GM08714 (cell line): Measurements from ENCODE around the gene REG4.

Source experiments
- H3K4me3 ChIP-seq: fragments of 200-500 bp; sonication (Bioruptor generic); 2 replicates; pipeline ENCODE4 v1.5.1; 2014; ENCODE audit warnings: mild to moderate bottlenecking, low read length, inconsistent platforms
- ZNF274 ChIP-seq: IDR thresholded peaks from 2 replicates; pipeline ENCODE4 v1.6.1; 2012; ENCODE audit warnings: mild to moderate bottlenecking, low read depth, low read length

Gene REG4

GRCh38 chr1:119818181-119818580 is 6.9 kb upstream of the REG4 start:
- H3K4me3 ChIP-seq: no peak overlapping the region
- no peak for TF ChIP-seq ZNF274

- H3K4me3 ChIP-seq: no peak overlapping the region
- TF ChIP-seq ZNF274: no peak
Measured at GRCh38 chr1:119816407-119816806, 5.1 kb upstream of the REG4 start.

DNA sequence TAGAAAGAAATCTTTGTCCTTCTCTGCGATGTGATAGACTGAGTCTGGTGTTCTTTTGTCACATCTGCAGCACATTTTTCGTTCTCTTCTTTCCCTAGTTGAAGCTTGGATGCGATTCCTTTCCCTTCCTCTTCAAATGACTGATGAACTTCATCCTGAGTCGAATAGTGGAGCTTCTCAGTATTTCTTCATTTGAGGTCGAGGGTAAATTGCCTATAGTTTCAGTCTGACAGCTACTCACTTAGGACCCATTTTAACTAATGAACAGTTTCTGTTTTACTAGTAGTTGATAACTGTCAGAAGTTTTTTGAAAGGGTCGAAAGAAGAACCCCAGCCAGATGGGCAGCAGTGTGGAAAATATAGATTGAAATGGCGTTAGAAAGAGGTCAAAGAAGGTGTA is 4.7 kb upstream of the REG4 start:
- H3K4me3 ChIP-seq: no peak overlapping the region
- TF ChIP-seq ZNF274: no peak

GRCh38 chr1:119815361-119815760 is 4.1 kb upstream of the REG4 start:
- TF ChIP-seq ZNF274: no peak

GRCh38 chr1:119814288-119814687 is 3.0 kb upstream of the REG4 start:
- no peak for TF ChIP-seq ZNF274
- H3K4me3 ChIP-seq: no peak overlapping the region

More at GRCh38 chr1:119815361-119815760, 4.1 kb upstream of the REG4 start:
- H3K4me3 ChIP-seq: no peak overlapping the region

DNA sequence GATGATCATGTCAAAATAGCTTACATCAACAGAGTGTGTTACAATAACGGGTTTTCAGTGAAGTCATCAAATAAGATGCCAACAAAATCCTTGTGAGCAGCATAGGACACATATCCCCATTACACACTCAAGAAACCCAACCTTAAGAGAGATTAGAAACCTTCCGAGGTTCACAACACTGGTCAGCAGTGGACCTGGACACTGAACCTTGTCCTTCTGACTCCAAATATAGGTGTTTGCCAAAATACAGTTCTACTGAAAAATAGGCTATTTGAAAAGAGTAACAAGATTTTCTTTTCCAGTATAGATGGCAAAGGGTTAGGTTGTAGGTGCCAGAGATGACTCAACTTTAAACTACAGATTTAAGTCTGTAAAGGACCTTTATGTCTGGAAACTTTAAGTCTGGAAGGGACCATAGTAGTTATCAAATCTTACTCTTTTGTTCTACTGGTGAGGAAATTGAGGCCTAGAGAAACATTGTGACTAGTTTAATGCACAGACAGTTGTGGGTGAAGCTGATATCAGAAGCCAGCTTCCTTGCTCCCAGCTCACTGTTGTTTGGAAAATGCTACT is 811 bp upstream of the REG4 start:
- H3K4me3 ChIP-seq: no peak overlapping the region
- no peak for TF ChIP-seq ZNF274

- no peak for TF ChIP-seq ZNF274
- H3K4me3 ChIP-seq: no peak overlapping the region
Measured at GRCh38 chr1:119808972-119809550, 2.2 kb downstream of the REG4 start.

- no peak overlapping the region for H3K4me3 ChIP-seq
- TF ChIP-seq ZNF274: no peak
Measured at GRCh38 chr1:119808491-119808890, 2.8 kb downstream of the REG4 start.

GRCh38 chr1:119806489-119806888 is 4.8 kb downstream of the REG4 start:
- no peak overlapping the region for H3K4me3 ChIP-seq
- no peak for TF ChIP-seq ZNF274

- no peak overlapping the region for H3K4me3 ChIP-seq
- TF ChIP-seq ZNF274: no peak
Measured at GRCh38 chr1:119805746-119806145, 5.5 kb downstream of the REG4 start.

GRCh38 chr1:119805247-119805646 is 6.0 kb downstream of the REG4 start:
- TF ChIP-seq ZNF274: no peak
- no peak overlapping the region for H3K4me3 ChIP-seq

DNA sequence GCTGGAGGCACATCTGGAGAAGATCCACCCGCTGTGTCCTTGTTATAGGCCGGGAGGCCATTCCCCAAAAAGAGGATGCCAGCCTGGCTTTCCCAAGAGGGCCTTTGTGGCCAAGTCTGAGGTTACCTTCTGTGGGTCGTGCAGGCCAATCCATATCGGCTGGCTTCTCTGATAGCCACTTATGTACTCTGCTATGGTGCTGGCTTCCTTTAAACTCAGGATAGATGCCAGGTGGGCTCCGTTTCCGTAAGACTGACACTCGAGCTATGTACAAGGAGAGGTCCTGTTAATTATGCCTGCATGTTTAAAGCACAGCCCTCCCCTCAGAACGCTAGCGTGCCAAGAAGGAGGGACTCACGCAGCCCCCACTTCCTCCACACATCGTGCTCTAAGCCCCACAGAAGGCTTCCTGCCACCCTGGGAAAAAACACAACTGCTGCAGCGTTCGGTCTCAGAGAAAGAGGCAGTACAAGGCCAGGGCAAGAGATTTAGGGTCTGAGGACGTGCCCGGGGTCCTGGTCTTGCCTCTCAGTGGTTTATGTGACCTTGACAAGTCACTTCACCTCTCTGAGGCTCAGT is 11.6 kb downstream of the REG4 start:
- H3K4me3 ChIP-seq: no peak overlapping the region
- no peak for TF ChIP-seq ZNF274

DNA sequence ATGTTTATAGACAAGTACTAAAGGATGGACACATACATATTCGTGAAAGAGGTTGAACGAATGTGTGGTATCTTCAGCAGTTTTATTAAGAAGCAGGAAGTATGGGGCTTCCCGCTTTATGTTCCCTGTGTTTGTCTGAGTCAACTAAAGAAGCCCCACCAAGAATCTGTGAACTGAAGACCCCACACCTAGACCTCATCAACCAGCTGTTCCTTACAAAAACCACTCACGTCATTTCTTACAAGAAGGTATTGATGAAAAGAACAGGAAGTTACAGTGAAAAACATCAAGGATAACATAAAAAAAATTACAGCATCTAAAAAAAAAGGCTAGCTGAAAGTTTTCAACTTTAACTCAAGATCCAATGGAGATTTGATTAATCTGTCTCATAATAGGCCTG is 12.3 kb downstream of the REG4 start:
- H3K4me3 ChIP-seq: no peak overlapping the region
- no peak for TF ChIP-seq ZNF274

DNA sequence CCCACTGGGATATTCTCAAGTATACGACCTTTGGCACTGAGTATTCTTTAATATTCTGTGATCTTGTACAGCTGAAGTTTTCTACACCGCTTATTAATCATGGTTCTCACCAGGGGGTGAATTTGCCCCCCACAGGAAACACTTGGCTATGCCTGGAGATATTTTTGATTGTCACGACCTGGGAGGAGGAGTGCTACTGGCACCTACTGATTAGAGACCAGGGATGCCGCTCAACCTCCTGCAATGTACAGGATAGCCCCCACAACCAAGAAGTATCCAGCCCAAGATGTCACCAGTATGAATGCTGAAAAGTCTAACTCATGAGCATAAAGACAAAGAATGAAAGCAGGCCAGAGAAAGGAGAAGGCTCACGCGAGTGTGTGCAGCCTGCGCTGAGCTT is 13.7 kb downstream of the REG4 start:
- no peak overlapping the region for H3K4me3 ChIP-seq
- TF ChIP-seq ZNF274: no peak

DNA sequence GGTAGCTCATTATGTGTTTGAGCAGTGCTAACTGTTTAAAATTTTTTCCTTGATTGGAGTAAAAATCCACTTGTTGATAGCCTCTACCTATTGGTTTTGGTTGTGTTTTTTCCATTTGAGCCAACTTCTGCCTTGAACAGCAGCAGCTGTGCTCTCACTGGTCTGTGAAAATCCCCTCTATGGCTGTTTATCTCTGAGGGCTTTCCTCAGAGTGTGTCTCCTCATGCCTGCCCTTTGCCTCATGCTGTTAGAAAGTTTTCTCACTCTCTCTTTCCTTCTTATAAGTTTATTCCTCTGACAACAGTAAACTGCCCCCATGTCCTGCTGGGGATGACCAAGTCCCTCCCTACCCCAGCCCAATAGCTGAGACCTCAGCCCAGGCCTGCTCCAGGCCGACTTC is 14.1 kb downstream of the REG4 start:
- no peak for TF ChIP-seq ZNF274
- no peak overlapping the region for H3K4me3 ChIP-seq
